GM23338 (cell line): ENCODE results near the gene MPO.
A peak's percentile ranks its signal among the peaks of the same experiment; 100 is the strongest.

ENCODE experiments used
- CREB1 ChIP-seq: fragments of 250-450 bp; sonication (Bioruptor Pico); IDR thresholded peaks from 2 replicates; pipeline ENCODE4 v1.5.0; 2020; ENCODE audit warnings: low read depth, mild to moderate bottlenecking, moderate library complexity
- CTCF ChIP-seq, 2 experiments: fragments of 200-600 bp in 1 of 2; sonication (generic) in 1 of 2; conservative IDR thresholded peaks; 2 replicates each; pipeline versions ENCODE4 v1.5.1 to v1.6.1; 2016 to 2017; ENCODE audit warnings: antibody characterized with exemption in 2 of 2, low read depth in 2 of 2, mild to moderate bottlenecking in 2 of 2, moderate library complexity in 1 of 2
- EZH2 ChIP-seq: fragments of 200-600 bp; sonication (generic); IDR thresholded peaks from one replicate; pipeline ENCODE4 v1.8.0; 2017; ENCODE audit warnings: antibody characterized with exemption, mild to moderate bottlenecking, low read depth; ENCODE audit not compliant: unreplicated experiment
- EZH2phosphoT487 ChIP-seq: fragments of 200-600 bp; sonication (generic); IDR thresholded peaks from one replicate; pipeline ENCODE4 v1.8.1; 2018; ENCODE audit warnings: antibody characterized with exemption; ENCODE audit not compliant: unreplicated experiment
- JUNB ChIP-seq: IDR thresholded peaks from one replicate; pipeline ENCODE4 v1.6.1; 2016; ENCODE audit warnings: antibody characterized with exemption; ENCODE audit not compliant: unreplicated experiment
- POLR2AphosphoS5 ChIP-seq: IDR thresholded peaks from 2 replicates; pipeline ENCODE4 v1.6.1; 2016; ENCODE audit warnings: antibody characterized with exemption, low read depth

GRCh38 chr17:58308173-58308984 lies 27.6 kb upstream of the MPO start:
- TF ChIP-seq EZH2phosphoT487 (no peak), CTCF (conservative IDR thresholded peaks at IDR 0.05; ENCODE audit: low read depth in 2 of 2) (peak; percentile 63 to 89), EZH2 (no peak), POLR2AphosphoS5 (no peak), JUNB (no peak), CREB1 (no peak)
